GM11168 (cell line): ENCODE measurements around the gene FAR1.

ENCODE experiments used
- in situ Hi-C: fragments of 300-500 bp; cut with MboI; formaldehyde crosslinking; loops from one replicate; pipeline ENCODE4 v1.12.0; 2022; ENCODE audit warnings: low sequenced_read_pairs; ENCODE audit not compliant: unreplicated experiment

FAR1 gene

GRCh38 chr11:13669544-13670488, 1.3 kb downstream of the FAR1 start:
- in situ Hi-C loops = no loop called here

- in situ Hi-C loops = no loop called here
Observed at GRCh38 chr11:13672576-13673210, 4.2 kb downstream of the FAR1 start.

- in situ Hi-C loops = no loop called here
Observed at GRCh38 chr11:13674799-13675509, 6.5 kb downstream of the FAR1 start.

- in situ Hi-C loops = no loop called here
Observed at GRCh38 chr11:13676576-13676975, 8.1 kb downstream of the FAR1 start.

- in situ Hi-C loops = no loop called here
Observed at GRCh38 chr11:13679768-13680167, 11.3 kb downstream of the FAR1 start.

- in situ Hi-C loops = no loop called here
Observed at GRCh38 chr11:13680501-13681264, 12.2 kb downstream of the FAR1 start.

GRCh38 chr11:13681446-13681845, 13.0 kb downstream of the FAR1 start:
- in situ Hi-C loops = no loop called here

GRCh38 chr11:13682212-13682611, 13.7 kb downstream of the FAR1 start:
- in situ Hi-C loops = no loop called here

- in situ Hi-C loops = no loop called here
Observed at GRCh38 chr11:13685461-13686108, 17.1 kb downstream of the FAR1 start.

- in situ Hi-C loops = no loop called here
Observed at GRCh38 chr11:13686776-13687175, 18.3 kb downstream of the FAR1 start.

- in situ Hi-C loops = no loop called here
Observed at GRCh38 chr11:13687271-13687670, 18.8 kb downstream of the FAR1 start.

- in situ Hi-C loops = no loop called here
Observed at GRCh38 chr11:13691286-13691899, 22.9 kb downstream of the FAR1 start.

GRCh38 chr11:13692172-13692571, 23.7 kb downstream of the FAR1 start:
- in situ Hi-C loops = no loop called here

- in situ Hi-C loops = no loop called here
Observed at GRCh38 chr11:13694115-13694514, 25.6 kb downstream of the FAR1 start.

- in situ Hi-C loops = no loop called here
Observed at GRCh38 chr11:13695886-13696285, 27.4 kb downstream of the FAR1 start.

- in situ Hi-C loops = no loop called here
Observed at GRCh38 chr11:13697710-13698109, 29.2 kb downstream of the FAR1 start.

GRCh38 chr11:13698132-13698531, 29.7 kb downstream of the FAR1 start:
- in situ Hi-C loops = no loop called here

- in situ Hi-C loops = no loop called here
Observed at GRCh38 chr11:13699041-13699440, 30.6 kb downstream of the FAR1 start.

GRCh38 chr11:13699870-13700269, 31.4 kb downstream of the FAR1 start:
- in situ Hi-C loops = no loop called here
